ENCODE data around the gene ADORA1. TPM values are rescaled to one million over a fixed set of nuclear protein-coding genes. Genes with fewer than 3 reads are reported as not detected.

Gene ADORA1
- total RNA-seq, 2 experiments from 2014 or later = not detected

GRCh38 chr1:203124546-203125317, 2.8 kb upstream of the ADORA1 start:
- intact Hi-C loops (cut with micrococcal nuclease; ENCODE audit: unreplicated experiment) = no loop called here
- CTCF ChIA-PET (ENCODE audit: unreplicated experiment) = interaction anchor here (0.6 kb wide), 1 partner anchor 99 kb away, joined by 3 read pairs; the partner anchor contains the start of gene PPFIA4

DNA sequence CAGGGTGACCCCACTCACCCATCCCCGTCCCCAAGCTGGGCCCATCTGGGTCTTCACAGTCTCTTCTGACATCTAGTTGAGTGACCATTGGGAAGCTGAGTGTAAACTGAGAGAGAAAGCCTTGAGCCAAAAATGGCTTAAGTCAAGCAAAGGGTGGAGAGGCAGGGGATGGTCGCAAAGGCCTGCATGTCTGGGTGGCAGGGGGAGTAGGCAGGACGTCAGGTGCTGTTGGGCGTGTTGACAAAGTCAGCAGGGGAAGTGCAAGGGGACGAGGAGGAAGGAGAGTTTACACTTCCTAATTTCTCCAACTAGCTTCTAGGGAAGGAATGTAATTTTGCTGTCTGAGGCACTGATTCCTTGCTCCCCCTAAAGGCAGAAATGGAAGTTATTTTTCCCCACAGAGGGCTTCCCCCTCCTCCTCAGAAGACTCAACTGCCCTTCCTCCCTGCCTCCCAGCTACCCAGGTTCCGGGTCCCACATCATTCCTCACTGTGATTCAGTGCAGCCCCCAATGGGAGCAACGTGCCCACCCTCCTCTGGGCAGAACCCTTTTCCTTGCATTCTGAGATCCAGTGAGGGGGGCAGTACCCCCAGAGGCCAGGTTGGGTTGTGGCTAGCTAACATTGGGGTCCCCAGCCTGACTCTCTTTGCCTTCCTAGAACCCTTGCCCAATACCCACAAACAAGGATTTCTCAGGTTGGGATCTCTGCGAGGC, 1.2 kb upstream of the ADORA1 start:
- H3K4me2 ChIP-seq (ENCODE audit: low read length) = no peak overlapping the region
- no peak overlapping the region for H3K27ac ChIP-seq (ENCODE audit: low read depth, low read length, poor library complexity, severe bottlenecking)
- ChIA-PET CTCF (ENCODE audit: unreplicated experiment) (no interaction called here), POLR2A (no interaction called here)
- no TSS peak for BruUV-seq (replicated peaks)
- no peaks in the 10 kb centered on the region for H3K9me2 ChIP-seq (ENCODE audit: insufficient read depth, low read length)
- no peak overlapping the region for H2AFZ ChIP-seq (ENCODE audit: low read length)
- no peaks in the 10 kb centered on the region for H3K4me1 ChIP-seq (ENCODE audit: insufficient read depth, low read length, poor library complexity, severe bottlenecking)
- no peak overlapping the region for H3K4me3 ChIP-seq (ENCODE audit: low read depth, low read length, poor library complexity, severe bottlenecking)
- H3K79me2 ChIP-seq (ENCODE audit: insufficient read depth, low read depth, low read length) = no peaks in the 10 kb centered on the region
- no peak for DNase-seq (ENCODE audit: low spot score)
- no peaks in the 10 kb centered on the region for H4K20me1 ChIP-seq (ENCODE audit: insufficient read depth, low read length)
- peak; percentile 44; the same call in 1 of the 2 replicates for TF ChIP-seq CTCF (conservative IDR thresholded peaks at IDR 0.05; ENCODE audit: low read length)
- no peak for TF ChIP-seq EZH2phosphoT487 (IDR thresholded peaks at IDR 0.05; ENCODE audit: borderline replicate concordance, low read depth, low read length)
- H3K9me3 ChIP-seq (ENCODE audit: low read length) = no peaks in the 10 kb centered on the region
- H3K36me3 ChIP-seq (ENCODE audit: insufficient read depth, low read length) = no peaks in the 10 kb centered on the region
- intact Hi-C loops (cut with micrococcal nuclease; ENCODE audit: unreplicated experiment) = no loop called here

More at GRCh38 chr1:203124546-203125317, 2.8 kb upstream of the ADORA1 start:
- H2AFZ ChIP-seq (ENCODE audit: low read length) = no peak overlapping the region
- no TSS peak for BruUV-seq (replicated peaks)
- H3K27ac ChIP-seq (ENCODE audit: low read depth, low read length, poor library complexity, severe bottlenecking) = no peak overlapping the region
- H3K4me3 ChIP-seq (ENCODE audit: low read depth, low read length, poor library complexity, severe bottlenecking) = no peak overlapping the region
- H3K9me3 ChIP-seq (ENCODE audit: low read length) = no peaks in the 10 kb centered on the region
- DNase-seq (ENCODE audit: low spot score) = no peak
- no peaks in the 10 kb centered on the region for H4K20me1 ChIP-seq (ENCODE audit: insufficient read depth, low read length)
- POLR2A ChIA-PET = no interaction called here
- H3K36me3 ChIP-seq (ENCODE audit: insufficient read depth, low read length) = no peaks in the 10 kb centered on the region
- no peaks in the 10 kb centered on the region for H3K9me2 ChIP-seq (ENCODE audit: insufficient read depth, low read length)
- no peaks in the 10 kb centered on the region for H3K79me2 ChIP-seq (ENCODE audit: insufficient read depth, low read depth, low read length)
- TF ChIP-seq EZH2phosphoT487 (IDR thresholded peaks at IDR 0.05; ENCODE audit: borderline replicate concordance, low read depth, low read length) = no peak
- TF ChIP-seq CTCF (conservative IDR thresholded peaks at IDR 0.05; ENCODE audit: low read length) = no peak
- no peaks in the 10 kb centered on the region for H3K4me1 ChIP-seq (ENCODE audit: insufficient read depth, low read length, poor library complexity, severe bottlenecking)
- H3K4me2 ChIP-seq (ENCODE audit: low read length) = no peak overlapping the region
